Activated gamma-delta T cell treated with anti-CD3 and anti-CD28 coated beads, Interleukin-2, amount 50 U/mL, for 16 hours (primary cell): ENCODE data around the gene NTN5.
A peak's percentile ranks its signal among the peaks of the same experiment; 100 is the strongest.
"Not testable (repeated sequence)": the region's sequence is repeated elsewhere in the genome, so short reads cannot be mapped to it uniquely, and the experiment has no call there.

ENCODE experiments used
- DNase-seq: peaks from one replicate; pipeline ENCODE4 v3.0.0-alpha.2; 2020; ENCODE audit warnings: low read depth

The NTN5 gene

DNA sequence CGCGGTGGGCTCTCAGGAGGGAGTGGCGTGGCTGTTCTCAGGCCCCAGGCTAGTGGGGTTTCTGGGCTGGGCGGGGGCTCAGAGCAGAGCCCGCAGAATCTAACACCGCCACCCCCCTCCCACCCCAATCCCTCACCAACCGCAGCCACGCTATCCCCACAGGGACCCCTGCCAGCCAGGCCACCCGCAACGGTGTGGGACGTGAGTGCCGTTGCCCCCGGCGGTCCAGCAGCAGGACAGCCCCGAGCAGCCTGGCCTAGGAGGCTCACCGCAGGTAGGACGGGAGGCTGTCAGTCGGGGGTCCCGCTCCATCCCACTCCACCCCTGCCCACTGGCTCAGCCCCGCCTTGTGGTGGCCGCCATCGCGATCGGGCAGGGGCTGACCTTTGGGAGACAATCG, at the start of gene NTN5:
Gene NTN5, minus strand, starts transcription at position 24 of the 400 bp plus-strand sequence. CDS start 2,031 bp downstream, outside the sequence.
- DNase-seq = no peak

GRCh38 chr19:48722196-48722708, 49.4 kb upstream of the NTN5 start:
- DNase-seq = no peak

GRCh38 chr19:48720613-48721296, 47.9 kb upstream of the NTN5 start:
- peak; percentile 81 for DNase-seq

DNA sequence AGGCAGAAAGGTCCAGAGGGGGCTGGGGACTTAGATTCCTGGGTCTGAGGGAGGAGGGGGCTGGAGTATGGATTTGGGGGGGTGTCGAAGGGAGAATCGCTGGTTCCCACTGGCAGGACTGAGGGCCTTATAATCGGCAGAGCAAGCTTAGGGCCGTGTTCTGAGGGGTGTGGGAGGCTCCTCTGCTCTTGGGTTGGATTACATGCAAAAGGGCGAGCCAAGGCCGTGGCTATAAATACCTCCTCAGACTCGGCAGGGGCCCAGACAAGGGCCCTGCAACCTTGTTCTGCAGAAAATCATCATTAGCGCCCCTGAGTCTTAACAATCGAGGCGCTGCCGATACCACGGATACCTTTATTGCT, 47.4 kb upstream of the NTN5 start:
- no peak for DNase-seq

GRCh38 chr19:48719263-48720171, 46.7 kb upstream of the NTN5 start, which contains the start of gene MAMSTR:
Gene MAMSTR (minus strand): TSS chr19:48719725. CDS start chr19:48719031, 694 bp downstream.
- no peak for DNase-seq

DNA sequence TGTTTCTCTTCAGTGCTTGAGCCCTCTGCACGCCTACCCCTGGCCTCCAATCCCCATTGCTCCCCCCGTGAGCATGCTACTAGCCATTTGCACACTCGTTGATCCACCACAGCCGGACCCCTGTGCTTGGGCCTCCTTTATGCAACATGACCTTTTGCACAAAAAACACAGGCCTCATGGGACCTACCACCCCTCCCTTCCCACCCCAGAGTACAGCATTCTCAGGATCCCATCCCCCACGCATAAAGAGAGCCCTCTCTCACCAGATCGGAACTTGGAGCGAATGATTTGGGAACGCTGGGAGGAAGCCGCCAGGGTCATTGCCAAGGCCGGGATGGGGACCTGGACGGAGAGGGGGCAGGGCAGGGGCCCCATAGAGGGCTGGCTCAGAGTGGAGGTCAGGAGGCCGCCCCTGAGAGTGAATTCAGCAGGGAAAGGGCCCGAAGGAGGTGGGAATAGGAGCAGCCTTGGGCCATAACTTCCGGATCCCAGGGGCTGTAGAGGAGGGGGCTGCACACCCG, 46.0 kb upstream of the NTN5 start:
- DNase-seq = no peak

GRCh38 chr19:48718106-48718505, 45.3 kb upstream of the NTN5 start:
- DNase-seq = not testable (repeated sequence)

- DNase-seq = no peak
Measured at GRCh38 chr19:48716562-48717291, 43.9 kb upstream of the NTN5 start.

GRCh38 chr19:48715681-48716171, 42.9 kb upstream of the NTN5 start:
- no peak for DNase-seq

DNA sequence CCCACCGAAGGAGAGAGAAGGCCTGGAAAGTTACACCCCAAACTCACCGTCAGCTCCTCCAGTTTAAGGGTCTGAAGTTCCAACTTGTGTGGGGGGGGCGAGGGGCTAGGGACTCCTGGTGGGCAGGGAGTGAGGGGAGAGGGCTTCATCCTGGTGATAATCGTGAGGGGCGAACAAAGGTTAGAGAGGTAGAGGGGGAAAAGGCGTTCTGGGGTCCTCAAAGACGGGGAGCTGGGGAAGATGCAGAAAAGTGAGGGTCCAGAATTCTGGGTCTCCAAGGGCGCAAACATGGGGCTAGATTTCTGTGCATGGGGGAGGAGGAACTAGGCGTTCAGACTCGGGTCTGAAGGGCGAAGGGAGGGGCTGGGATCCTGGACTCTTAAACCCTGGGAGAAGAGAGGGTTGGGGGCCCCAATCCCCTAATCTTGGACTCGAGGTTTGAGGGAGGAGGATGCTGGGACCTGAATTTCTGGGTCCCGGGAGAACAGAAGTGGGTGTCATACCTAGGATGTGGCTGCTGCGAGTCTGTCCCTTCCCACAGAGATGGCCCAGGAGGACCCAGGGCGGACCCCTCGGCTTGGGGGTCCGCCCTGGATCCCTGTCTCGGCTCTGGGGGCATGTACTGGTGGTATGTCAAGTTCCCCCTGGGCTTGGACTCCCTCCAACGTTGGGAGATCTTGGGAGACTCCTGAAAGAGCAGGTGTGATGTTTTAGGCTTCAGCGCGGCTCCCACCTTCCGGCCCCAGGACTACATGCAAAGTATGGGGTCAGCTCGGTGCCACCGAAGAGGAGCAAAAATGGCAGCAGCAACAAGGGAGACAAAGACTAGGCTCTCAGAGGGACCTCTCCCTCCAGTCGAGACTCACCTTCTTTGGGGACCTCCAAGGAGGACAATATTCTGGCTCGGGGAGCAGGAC, 42.2 kb upstream of the NTN5 start:
- DNase-seq = no peak

DNA sequence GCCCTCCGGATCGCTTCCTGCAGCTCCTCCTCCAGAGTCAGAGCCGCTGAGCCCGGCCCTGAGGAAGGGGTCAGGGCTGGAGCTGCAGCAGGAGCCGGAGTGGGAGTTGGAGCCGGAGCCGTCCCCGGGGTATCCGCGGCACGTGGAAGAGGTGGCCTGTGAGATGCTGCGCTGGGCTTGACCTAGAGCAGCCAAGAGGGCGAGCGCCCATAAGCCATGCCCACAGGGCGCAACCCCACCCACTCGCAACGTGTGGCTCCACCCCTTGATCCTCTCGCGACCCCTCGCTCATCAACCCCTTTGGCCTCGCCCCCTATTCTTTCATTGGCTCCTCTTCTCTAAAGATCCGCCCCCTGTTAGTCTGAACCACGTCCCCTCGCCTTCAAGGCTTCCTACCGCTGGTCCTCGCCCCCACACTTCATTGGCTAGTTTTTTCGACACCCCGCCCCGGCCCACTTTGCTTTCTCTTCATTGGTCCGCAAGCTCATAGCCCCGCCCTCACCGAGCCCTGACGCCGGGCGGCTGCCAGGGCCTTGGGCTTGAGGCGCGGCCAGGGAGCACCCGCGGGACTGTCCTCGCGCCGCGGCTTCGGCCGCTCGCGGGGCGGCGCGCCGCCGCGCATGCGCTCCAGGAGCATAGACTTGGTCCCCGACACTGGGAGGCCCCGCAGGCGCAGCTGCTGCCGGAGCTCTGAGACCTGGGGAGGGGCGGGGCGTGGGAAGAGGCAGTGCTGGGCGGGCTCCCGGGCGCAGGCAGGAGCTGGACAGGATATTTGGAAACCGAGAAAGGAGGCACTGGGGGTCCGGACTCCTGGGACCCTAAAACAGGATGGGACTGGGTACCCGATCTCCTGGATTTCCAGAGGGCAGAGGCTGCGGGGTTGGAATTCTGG, 41.3 kb upstream of the NTN5 start:
- peak; percentile 95 for DNase-seq

- no peak for DNase-seq
Measured at GRCh38 chr19:48713041-48713863, 40.4 kb upstream of the NTN5 start.

DNA sequence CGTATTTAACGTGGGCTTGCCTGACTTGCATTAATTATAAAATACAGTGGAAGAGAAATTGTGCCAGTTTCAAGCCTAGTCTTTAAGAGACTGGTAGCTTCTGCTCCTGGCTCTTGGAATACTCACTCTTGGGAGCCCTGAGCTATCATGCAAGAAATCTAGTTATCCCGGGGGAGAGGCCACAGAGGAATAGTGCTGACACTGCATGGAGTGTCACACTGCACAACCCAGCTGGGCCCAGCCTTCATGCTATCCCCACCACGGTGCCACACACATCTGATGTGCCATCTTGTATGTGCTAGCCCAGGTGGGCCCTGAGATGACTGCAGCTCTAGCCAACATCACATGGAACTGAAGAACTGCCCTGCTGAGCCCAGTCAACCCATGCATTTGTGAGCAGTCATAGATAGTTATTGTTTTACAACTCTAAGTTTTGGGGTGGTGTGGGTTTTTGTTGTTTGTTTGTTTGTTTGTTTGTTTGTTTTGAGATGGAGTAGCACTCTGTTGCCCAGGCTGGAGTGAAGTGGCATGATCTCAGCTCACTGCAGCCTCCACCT, 38.4 kb upstream of the NTN5 start:
- DNase-seq = no peak

DNA sequence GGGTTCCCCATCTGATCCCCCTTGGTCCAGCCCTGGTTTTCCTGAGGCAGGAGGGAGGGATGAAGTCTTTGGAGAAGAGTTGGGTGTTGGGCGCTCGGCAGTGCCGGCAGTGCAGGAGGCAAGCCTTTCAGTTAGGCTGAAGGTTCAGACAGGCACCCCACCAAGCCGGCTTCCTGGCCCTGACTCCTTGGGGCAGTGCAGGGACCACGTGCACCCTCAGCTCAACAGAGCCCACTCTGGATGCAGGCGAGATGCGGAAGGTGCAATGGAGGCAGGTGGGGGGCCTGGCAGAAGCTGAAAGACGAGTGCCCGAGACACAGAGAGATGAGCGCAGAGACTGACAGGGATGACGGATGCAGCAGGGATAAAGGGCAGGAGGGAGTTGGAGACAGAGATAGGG, 35.7 kb upstream of the NTN5 start:
- DNase-seq = no peak

- no peak for DNase-seq
Measured at GRCh38 chr19:48705431-48705830, 32.6 kb upstream of the NTN5 start.

GRCh38 chr19:48703316-48703715, 30.5 kb upstream of the NTN5 start:
- DNase-seq = no peak

DNA sequence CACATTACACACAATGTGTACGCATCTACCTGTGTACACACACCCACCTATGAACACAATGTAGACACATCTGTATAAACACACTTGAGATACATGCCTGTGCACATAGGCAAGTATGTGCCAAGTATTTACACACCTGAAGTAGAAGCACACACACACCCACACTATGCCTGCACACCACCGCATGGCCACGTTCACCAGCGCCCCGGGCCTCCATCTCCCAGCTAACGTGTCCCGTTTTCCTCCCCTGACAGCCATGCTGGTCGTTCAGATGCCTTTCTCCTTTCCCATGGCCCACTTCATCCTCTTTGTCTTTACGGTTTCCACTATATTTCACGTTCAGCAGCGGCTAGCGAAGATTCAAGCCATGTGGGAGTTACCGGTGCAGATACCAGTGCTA, 29.9 kb upstream of the NTN5 start:
- DNase-seq = no peak

- DNase-seq = no peak
Measured at GRCh38 chr19:48698046-48698445, 25.2 kb upstream of the NTN5 start.
